Measurements from ENCODE around the gene GDPD5. TPM values are rescaled to one million over a fixed set of nuclear protein-coding genes. Genes with fewer than 3 reads are reported as not detected.

The GDPD5 gene
- total and polyA plus RNA-seq, 9 of the 15 experiments (the other 6 are each of a cell fraction or from before 2014, with no cell fraction given), result 0.32 to 27.3 (median 8.0) TPM

DNA sequence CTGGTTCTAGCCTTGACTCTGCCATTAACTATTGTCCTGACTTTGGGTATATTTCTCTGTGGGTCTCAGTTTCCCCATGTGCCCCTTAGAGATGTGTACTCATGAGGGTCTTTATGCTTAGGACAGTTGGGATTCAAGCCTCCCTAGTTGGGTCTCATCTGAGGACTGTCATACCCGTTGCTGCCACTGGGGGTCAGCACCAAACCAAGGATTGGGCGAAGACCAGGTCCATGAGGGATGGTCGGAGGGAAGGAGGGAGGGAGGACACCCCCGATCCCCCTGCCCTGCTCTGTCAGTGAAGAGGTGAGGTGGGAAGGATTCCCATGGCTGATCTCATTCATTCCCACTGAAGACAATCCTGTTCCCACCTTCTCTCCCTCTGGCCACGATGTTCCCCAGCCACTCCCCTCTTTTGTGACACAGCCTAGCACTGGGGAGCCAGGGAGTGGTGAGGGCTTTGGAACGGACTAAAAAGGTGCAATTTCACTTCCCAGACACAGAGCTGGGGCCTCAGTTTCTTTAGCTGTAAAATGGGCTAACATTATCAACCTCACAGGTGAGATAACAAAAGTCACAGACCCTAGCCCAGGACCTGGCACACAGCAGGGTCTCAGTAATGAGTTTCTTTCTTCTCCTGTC, 80.3 kb downstream of the GDPD5 start (continued):
- TF ChIP-seq, protein P1, sequence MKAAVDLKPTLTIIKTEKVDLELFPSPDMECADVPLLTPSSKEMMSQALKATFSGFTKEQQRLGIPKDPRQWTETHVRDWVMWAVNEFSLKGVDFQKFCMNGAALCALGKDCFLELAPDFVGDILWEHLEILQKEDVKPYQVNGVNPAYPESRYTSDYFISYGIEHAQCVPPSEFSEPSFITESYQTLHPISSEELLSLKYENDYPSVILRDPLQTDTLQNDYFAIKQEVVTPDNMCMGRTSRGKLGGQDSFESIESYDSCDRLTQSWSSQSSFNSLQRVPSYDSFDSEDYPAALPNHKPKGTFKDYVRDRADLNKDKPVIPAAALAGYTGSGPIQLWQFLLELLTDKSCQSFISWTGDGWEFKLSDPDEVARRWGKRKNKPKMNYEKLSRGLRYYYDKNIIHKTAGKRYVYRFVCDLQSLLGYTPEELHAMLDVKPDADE (conservative IDR thresholded peaks at IDR 0.05; ENCODE audit: control insufficient read depth, low read depth, low read length), result no peak
- TF ChIP-seq SUPT5H (IDR thresholded peaks at IDR 0.05), result no peak
- no peak for TF ChIP-seq WHSC1 (IDR thresholded peaks at IDR 0.05; ENCODE audit: low read length)
- peak; percentile 75 for TF ChIP-seq RBM39 (optimal IDR thresholded peaks at IDR 0.05; ENCODE audit: low read depth, low read length)
- no peak for TF ChIP-seq MAFK (IDR thresholded peaks at IDR 0.05; ENCODE audit: low read length)
- 0 out of 2 replicates have a peak, but pooled peaks have one; percentile 21 for TF ChIP-seq KLF16 (IDR thresholded peaks at IDR 0.05)
- no peak for TF ChIP-seq FOXK1 (CRISPR knock-in tag; IDR thresholded peaks at IDR 0.05; ENCODE audit: borderline replicate concordance)
- TF ChIP-seq ATF7 (IDR thresholded peaks at IDR 0.05), result 0 out of 2 replicates have a peak, but pooled peaks have one; percentile 27
- no peak for TF ChIP-seq ZNF12 (CRISPR knock-in tag; IDR thresholded peaks at IDR 0.05)
- TF ChIP-seq ZKSCAN1 (IDR thresholded peaks at IDR 0.05; ENCODE audit: low read depth, low read length), result peak; percentile 29; the same call in 1 of the 2 replicates
- TF ChIP-seq, protein P2, sequence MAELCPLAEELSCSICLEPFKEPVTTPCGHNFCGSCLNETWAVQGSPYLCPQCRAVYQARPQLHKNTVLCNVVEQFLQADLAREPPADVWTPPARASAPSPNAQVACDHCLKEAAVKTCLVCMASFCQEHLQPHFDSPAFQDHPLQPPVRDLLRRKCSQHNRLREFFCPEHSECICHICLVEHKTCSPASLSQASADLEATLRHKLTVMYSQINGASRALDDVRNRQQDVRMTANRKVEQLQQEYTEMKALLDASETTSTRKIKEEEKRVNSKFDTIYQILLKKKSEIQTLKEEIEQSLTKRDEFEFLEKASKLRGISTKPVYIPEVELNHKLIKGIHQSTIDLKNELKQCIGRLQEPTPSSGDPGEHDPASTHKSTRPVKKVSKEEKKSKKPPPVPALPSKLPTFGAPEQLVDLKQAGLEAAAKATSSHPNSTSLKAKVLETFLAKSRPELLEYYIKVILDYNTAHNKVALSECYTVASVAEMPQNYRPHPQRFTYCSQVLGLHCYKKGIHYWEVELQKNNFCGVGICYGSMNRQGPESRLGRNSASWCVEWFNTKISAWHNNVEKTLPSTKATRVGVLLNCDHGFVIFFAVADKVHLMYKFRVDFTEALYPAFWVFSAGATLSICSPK (IDR thresholded peaks at IDR 0.05; ENCODE audit: borderline replicate concordance), result no peak
- TF ChIP-seq L3MBTL2 (IDR thresholded peaks at IDR 0.05), result no peak
- TF ChIP-seq BRCA1 (IDR thresholded peaks at IDR 0.05), result no peak
- no peak for TF ChIP-seq BRCA1 (CRISPR knock-in tag; IDR thresholded peaks at IDR 0.05)
- no peak for TF ChIP-seq HEY1 (CRISPR knock-in tag; IDR thresholded peaks at IDR 0.05; ENCODE audit: borderline replicate concordance)
- TF ChIP-seq SMC3 (conservative IDR thresholded peaks at IDR 0.05; ENCODE audit: insufficient read depth, low read depth, low read length), result peak; percentile 97
- TF ChIP-seq, protein P3, sequence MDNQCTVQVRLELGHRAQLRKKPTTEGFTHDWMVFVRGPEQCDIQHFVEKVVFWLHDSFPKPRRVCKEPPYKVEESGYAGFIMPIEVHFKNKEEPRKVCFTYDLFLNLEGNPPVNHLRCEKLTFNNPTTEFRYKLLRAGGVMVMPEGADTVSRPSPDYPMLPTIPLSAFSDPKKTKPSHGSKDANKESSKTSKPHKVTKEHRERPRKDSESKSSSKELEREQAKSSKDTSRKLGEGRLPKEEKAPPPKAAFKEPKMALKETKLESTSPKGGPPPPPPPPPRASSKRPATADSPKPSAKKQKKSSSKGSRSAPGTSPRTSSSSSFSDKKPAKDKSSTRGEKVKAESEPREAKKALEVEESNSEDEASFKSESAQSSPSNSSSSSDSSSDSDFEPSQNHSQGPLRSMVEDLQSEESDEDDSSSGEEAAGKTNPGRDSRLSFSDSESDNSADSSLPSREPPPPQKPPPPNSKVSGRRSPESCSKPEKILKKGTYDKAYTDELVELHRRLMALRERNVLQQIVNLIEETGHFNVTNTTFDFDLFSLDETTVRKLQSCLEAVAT (IDR thresholded peaks at IDR 0.05), result no peak
- TF ChIP-seq HNRNPLL (IDR thresholded peaks at IDR 0.05; ENCODE audit: low read depth, low read length, poor library complexity, severe bottlenecking), result no peak
- no peak for TF ChIP-seq DPF2 (IDR thresholded peaks at IDR 0.05)
- TF ChIP-seq HDAC1 (IDR thresholded peaks at IDR 0.05), result peak in 1 of 2 experiments; percentile 33; a peak in 1 of 4 replicates
- no peak for TF ChIP-seq MEF2D (tag; conservative IDR thresholded peaks at IDR 0.05; ENCODE audit: low read depth)
- TF ChIP-seq ZNF133 (CRISPR knock-in tag; IDR thresholded peaks at IDR 0.05), result no peak
- no peak for TF ChIP-seq ZC3H11A (IDR thresholded peaks at IDR 0.05; ENCODE audit: low read depth, low read length)
- peak; percentile 63 for TF ChIP-seq ZBTB7A (IDR thresholded peaks at IDR 0.05; ENCODE audit: borderline replicate concordance, control insufficient read depth, low read depth, low read length)
- peak; percentile 37; the same call in 1 of the 2 replicates for TF ChIP-seq CTBP1 (IDR thresholded peaks at IDR 0.05; ENCODE audit: borderline replicate concordance)
- TF ChIP-seq NFRKB (IDR thresholded peaks at IDR 0.05; ENCODE audit: low read depth), result no peak
- TF ChIP-seq OTX1 (CRISPR knock-in tag; IDR thresholded peaks at IDR 0.05), result 0 out of 2 replicates have a peak, but pooled peaks have one; percentile 27
- peak; percentile 92 for TF ChIP-seq CC2D1A (IDR thresholded peaks at IDR 0.05)
- no peak for TF ChIP-seq NFE2 (IDR thresholded peaks at IDR 0.05; ENCODE audit: low read depth)
